Thoracic aorta (tissue), 2 donors: ENCODE results near the gene IKBIP. TPM values are rescaled to one million over a fixed set of nuclear protein-coding genes. Genes with fewer than 3 reads are reported as not detected.

ENCODE experiments used
- ATAC-seq: fragments of 150-250 bp; one replicate; pipeline ENCODE4 v1.8.0; 2017; ENCODE audit warnings: low read depth; ENCODE audit not compliant: insufficient number of reproducible peaks, low FRiP score
- DNase-seq: peaks from one replicate; pipeline ENCODE4 v3.0.0-alpha.2; 2020; ENCODE audit warnings: low spot score
- H3K27ac ChIP-seq, 2 donors: fragments of 200-600 bp; sonication (generic); 1 replicate in 1 of 2; 2 replicates in 1 of 2; pipeline ENCODE4 v1.5.1; 2016; ENCODE audit warnings: mild to moderate bottlenecking in 2 of 2, moderate library complexity in 2 of 2
- H3K27me3 ChIP-seq: fragments of 200-600 bp; sonication (generic); replicated peaks from 2 replicates; pipeline ENCODE4 v1.6.0; 2016; ENCODE audit warnings: mild to moderate bottlenecking; ENCODE audit not compliant: insufficient read depth
- H3K36me3 ChIP-seq: fragments of 200-600 bp; sonication (generic); one replicate; pipeline ENCODE4 v1.5.1; 2016
- H3K4me1 ChIP-seq, 2 donors: fragments of 200-600 bp; sonication (generic); 1 replicate in 1 of 2; 2 replicates in 1 of 2; pipeline versions ENCODE4 v1.5.1 to v1.6.0; 2016; ENCODE audit warnings: low read depth in 2 of 2, mild to moderate bottlenecking in 1 of 2; ENCODE audit not compliant: control insufficient read depth in 1 of 2
- H3K4me3 ChIP-seq: fragments of 200-600 bp; sonication (generic); 2 replicates; pipeline ENCODE4 v1.5.1; 2016; ENCODE audit warnings: mild to moderate bottlenecking
- H3K9me3 ChIP-seq: fragments of 200-600 bp; sonication (generic); 2 replicates; pipeline ENCODE4 v1.5.1; 2016
- CTCF ChIP-seq: fragments of 200-600 bp; sonication (generic); IDR thresholded peaks from one replicate; pipeline ENCODE4 v1.5.1; 2019; ENCODE audit warnings: antibody characterized with exemption
- total RNA-seq, 2 donors: library from RNA; depleted of rRNA; stranded (reverse); fragments of >200 nt; gene quantifications; one replicate each; pipeline versions ENCODE4 v1.1.0 to v1.2.3, GENCODE V29; 2016

The IKBIP gene, protein sequence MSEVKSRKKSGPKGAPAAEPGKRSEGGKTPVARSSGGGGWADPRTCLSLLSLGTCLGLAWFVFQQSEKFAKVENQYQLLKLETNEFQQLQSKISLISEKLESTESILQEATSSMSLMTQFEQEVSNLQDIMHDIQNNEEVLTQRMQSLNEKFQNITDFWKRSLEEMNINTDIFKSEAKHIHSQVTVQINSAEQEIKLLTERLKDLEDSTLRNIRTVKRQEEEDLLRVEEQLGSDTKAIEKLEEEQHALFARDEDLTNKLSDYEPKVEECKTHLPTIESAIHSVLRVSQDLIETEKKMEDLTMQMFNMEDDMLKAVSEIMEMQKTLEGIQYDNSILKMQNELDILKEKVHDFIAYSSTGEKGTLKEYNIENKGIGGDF
- total RNA-seq, result 10 to 100 TPM; 12.3 to 15.2 TPM

DNA sequence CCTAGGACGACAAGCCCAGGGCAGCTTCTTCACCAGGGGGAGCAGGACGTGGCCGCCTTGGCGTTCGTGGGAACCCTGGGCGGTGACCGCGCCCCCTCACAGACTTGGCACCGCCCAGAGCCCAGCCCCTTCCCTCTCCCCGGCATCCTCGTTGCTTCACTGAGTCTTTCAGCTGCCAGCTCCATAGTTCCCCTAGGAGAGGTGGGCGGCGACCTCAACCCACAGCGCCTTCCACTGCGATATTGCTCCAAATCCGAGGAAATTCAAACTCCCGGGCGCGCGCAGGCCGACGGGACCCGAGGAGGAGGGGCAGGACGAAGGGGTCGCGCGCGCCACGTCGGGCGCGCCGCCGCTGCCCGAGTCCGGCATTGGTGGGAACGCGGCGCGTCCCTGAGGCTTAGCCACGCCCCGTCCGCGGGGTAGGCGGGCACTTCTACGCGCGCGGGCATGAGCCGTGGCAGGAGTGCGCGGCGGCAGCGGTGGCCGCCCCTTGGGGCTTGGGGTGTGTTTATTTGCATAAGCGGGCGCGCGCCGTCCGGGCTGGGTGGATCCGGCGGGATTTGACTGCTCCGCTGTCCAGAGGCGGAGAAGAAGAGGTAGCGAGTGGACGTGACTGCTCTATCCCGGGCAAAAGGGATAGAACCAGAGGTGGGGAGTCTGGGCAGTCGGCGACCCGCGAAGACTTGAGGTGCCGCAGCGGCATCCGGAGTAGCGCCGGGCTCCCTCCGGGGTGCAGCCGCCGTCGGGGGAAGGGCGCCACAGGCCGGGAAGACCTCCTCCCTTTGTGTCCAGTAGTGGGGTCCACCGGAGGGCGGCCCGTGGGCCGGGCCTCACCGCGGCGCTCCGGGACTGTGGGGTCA is at the start of gene IKBIP, which contains the start of gene APAF1:
TSS of gene IKBIP (minus strand) at position 77 of the 860 bp plus-strand sequence. CDS start 87 bp downstream, outside the sequence.
TSS of gene APAF1 (plus strand) at position 579 of the 860 bp plus-strand sequence. CDS start 3,070 bp downstream, outside the sequence.
- no peaks in the 10 kb centered on the region for H3K9me3 ChIP-seq
- peaks cover 4% of the 10 kb centered on the region for H3K36me3 ChIP-seq
- DNase-seq, result peak; percentile 86

DNA sequence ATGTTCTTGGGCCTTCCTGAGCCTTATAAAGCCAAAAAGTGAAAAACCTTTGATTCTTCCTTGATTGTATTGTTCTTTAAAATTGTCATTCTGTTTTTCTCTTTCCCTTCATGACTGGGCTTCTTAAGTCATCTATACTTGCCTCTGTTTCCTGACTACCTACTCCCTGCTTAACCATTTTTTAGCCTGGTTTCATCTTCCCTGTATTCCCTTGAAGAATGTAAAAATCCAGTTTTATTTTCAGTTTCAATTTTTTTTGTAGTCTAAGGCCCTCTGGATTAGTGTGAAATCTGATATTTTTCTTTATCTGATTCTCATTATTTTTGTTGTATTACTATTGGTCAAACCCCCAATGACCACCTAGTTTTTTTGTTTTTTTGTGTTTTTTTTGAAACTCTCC is 46.8 kb upstream of the IKBIP start:
- H3K36me3 ChIP-seq, result peaks cover 24% of the 10 kb centered on the region
- no peaks in the 10 kb centered on the region for H3K4me1 ChIP-seq
- ATAC-seq (no peak), DNase-seq (no peak)
- H3K27ac ChIP-seq, result no peak overlapping the region
- no peaks in the 10 kb centered on the region for H3K9me3 ChIP-seq
- no peak overlapping the region for H3K4me3 ChIP-seq
- no peak for TF ChIP-seq CTCF
- no peaks in the 10 kb centered on the region for H3K27me3 ChIP-seq

More for the DNA sequence above, at the start of gene IKBIP, which contains the start of gene APAF1:
- no peak for TF ChIP-seq CTCF
- peak within 1 kb of the TSS; percentile 92 for H3K4me3 ChIP-seq
- H3K27me3 ChIP-seq, result no peaks in the 10 kb centered on the region
- peak within 1 kb of the TSS; percentile 66 to 73 for H3K27ac ChIP-seq
- ATAC-seq, result peak; percentile 93
- peaks cover 0 to 39% of the 10 kb centered on the region in 2 donors for H3K4me1 ChIP-seq

- no peaks in the 10 kb centered on the region for H3K4me1 ChIP-seq
- no peak for TF ChIP-seq CTCF
- no peaks in the 10 kb centered on the region for H3K27me3 ChIP-seq
- H3K27ac ChIP-seq, result no peak overlapping the region
- DNase-seq (no peak), ATAC-seq (no peak)
- H3K36me3 ChIP-seq, result peaks cover 53% of the 10 kb centered on the region
- H3K9me3 ChIP-seq, result no peaks in the 10 kb centered on the region
- no peak overlapping the region for H3K4me3 ChIP-seq
These were observed 42.0 kb upstream of the IKBIP start for GRCh38 chr12:98686603-98687002.

DNA sequence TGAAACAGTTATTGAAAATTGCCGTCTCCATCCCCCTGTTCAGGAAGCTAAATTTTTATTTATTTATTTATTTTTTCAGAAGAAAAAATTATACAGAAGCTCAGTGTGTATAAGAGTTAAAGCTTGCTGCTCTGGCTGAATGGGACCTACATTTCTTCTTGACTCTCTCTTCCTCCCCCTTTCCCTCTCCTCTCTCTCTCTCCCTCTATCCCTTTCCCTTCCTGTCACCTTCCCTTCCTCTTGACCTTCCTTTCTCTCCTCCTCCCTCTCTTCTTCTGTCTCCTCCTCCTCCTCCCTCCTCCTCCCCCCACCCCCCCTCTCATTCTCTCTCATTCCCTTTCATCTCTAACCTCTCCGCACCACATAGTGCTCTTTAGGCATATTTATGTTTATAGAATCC is 39.6 kb upstream of the IKBIP start:
- TF ChIP-seq CTCF, result no peak
- no peak for ATAC-seq
- H3K36me3 ChIP-seq, result peaks cover 69% of the 10 kb centered on the region

DNA sequence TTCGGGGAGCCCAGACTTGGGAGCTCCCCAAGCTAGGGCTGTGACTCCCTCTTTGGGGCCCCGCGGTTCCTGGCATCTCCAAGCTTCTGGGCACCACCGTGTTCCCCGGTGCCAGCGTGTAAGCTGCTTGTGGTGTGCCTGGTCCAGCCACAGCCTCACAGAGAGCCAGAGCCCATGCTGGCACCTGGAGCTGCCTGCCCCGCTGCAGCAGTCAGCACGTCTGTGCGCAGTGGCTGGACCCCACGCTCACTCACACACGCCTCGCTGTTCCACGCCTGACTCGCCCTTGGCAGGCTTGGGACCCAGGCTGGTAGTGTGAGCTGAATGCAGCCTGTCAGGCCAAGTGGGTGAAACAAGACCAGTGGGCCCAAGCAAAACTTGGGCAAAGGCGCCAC is 35.0 kb upstream of the IKBIP start:
- H3K36me3 ChIP-seq, result peaks cover 63% of the 10 kb centered on the region
- DNase-seq, result no peak

More for the DNA sequence above, 39.6 kb upstream of the IKBIP start:
- Histone ChIP-seq H3K4me3 (no peak overlapping the region), H3K27me3 (no peaks in the 10 kb centered on the region), H3K27ac (no peak overlapping the region), H3K9me3 (no peaks in the 10 kb centered on the region), H3K4me1 (no peaks in the 10 kb centered on the region)
- no peak for DNase-seq

More for the DNA sequence above, 35.0 kb upstream of the IKBIP start:
- no peak for TF ChIP-seq CTCF
- no peak for ATAC-seq
- Histone ChIP-seq H3K27ac (no peak overlapping the region), H3K4me3 (no peak overlapping the region), H3K9me3 (no peaks in the 10 kb centered on the region), H3K27me3 (no peaks in the 10 kb centered on the region), H3K4me1 (no peaks in the 10 kb centered on the region)
